Mucosa of descending colon (tissue), 3 donors: ENCODE results near the gene ELP2. TPM values are rescaled to one million over a fixed set of nuclear protein-coding genes. Genes with fewer than 3 reads are reported as not detected.
"Not testable (repeated sequence)": the region's sequence is repeated elsewhere in the genome, so short reads cannot be mapped to it uniquely, and the experiment has no call there.

Experiments
- ATAC-seq: fragments of 200-7000 bp; cut with Tn5 transposase; one replicate; pipeline ENCODE4 v1.9.1; 2020; ENCODE audit warnings: mild to moderate bottlenecking, moderate library complexity
- DNase-seq, 3 donors: peaks; one replicate each; pipeline ENCODE4 v3.0.0-alpha.2; 2020
- H3K36me3 ChIP-seq: fragments of 200-600 bp; one replicate; pipeline ENCODE4 v1.8.0; 2021; ENCODE audit warnings: low read depth, mild to moderate bottlenecking
- H3K4me1 ChIP-seq: fragments of 200-600 bp; one replicate; pipeline ENCODE4 v1.8.0; 2021; ENCODE audit warnings: low read depth, mild to moderate bottlenecking
- H3K4me3 ChIP-seq: fragments of 200-600 bp; one replicate; pipeline ENCODE4 v1.8.0; 2021; ENCODE audit warnings: mild to moderate bottlenecking
- H3K9me3 ChIP-seq: fragments of 200-600 bp; one replicate; pipeline ENCODE4 v1.8.0; 2021; ENCODE audit warnings: mild to moderate bottlenecking
- intact Hi-C, 2 donors: fragments of 100-400 bp; cut with DNase I in 1 of 2; cut with micrococcal nuclease in 1 of 2; formaldehyde crosslinking; loops; one replicate each; pipeline versions ENCODE4 v1.11.0 to v1.11.1; 2022; cut with DNase I, micrococcal nuclease
- long read RNA-seq, 2 donors: library from polyadenylated mRNA; unstranded; transcript quantifications; one replicate each; pipeline ENCODE4 v2.0.0, GENCODE V29; 2019 to 2021
- total RNA-seq, 3 donors: library from RNA; stranded (reverse); fragmentation: NEBNext Ultra II Directional in 2 of 3; extraction: Animal tissue kit (Norgen Biotek cat#: 25700) in 2 of 3; gene quantifications; one replicate each; pipeline versions ENCODE4 v1.2.1 to v1.2.4, GENCODE V29; 2021 to 2023
- TF ChIP-seq, protein P1 (sequence below): fragments of 200-600 bp; IDR thresholded peaks from one replicate; pipeline ENCODE4 v1.8.0; 2022; ENCODE audit warnings: antibody characterized with exemption, mild to moderate bottlenecking
- donor health status: DM: no; HTN: no; CAD: no; lungs with moderate emphysema.
- donor health status: DM: no; HTN: no; CAD: no.
- donor health status: DM: no; HTN: yes; CAD: no.

Gene ELP2, protein sequence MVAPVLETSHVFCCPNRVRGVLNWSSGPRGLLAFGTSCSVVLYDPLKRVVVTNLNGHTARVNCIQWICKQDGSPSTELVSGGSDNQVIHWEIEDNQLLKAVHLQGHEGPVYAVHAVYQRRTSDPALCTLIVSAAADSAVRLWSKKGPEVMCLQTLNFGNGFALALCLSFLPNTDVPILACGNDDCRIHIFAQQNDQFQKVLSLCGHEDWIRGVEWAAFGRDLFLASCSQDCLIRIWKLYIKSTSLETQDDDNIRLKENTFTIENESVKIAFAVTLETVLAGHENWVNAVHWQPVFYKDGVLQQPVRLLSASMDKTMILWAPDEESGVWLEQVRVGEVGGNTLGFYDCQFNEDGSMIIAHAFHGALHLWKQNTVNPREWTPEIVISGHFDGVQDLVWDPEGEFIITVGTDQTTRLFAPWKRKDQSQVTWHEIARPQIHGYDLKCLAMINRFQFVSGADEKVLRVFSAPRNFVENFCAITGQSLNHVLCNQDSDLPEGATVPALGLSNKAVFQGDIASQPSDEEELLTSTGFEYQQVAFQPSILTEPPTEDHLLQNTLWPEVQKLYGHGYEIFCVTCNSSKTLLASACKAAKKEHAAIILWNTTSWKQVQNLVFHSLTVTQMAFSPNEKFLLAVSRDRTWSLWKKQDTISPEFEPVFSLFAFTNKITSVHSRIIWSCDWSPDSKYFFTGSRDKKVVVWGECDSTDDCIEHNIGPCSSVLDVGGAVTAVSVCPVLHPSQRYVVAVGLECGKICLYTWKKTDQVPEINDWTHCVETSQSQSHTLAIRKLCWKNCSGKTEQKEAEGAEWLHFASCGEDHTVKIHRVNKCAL
- 10 to 100 TPM; 45.4 to 62.9 (median 55.4) TPM for total RNA-seq
- long read RNA-seq, donor 1, full-length matches to known transcripts, result 46 of 63 reads
- long read RNA-seq, donor 1, partial matches to known transcripts, result 4 of 63 reads
- long read RNA-seq, donor 1, other reads (novel, unspliced or antisense), result 13 of 63 reads
- long read RNA-seq, donor 2, full-length matches to known transcripts, result 12 of 16 reads
- long read RNA-seq, donor 2, partial matches to known transcripts, result 1 of 16 reads
- long read RNA-seq, donor 2, other reads (novel, unspliced or antisense), result 3 of 16 reads

DNA sequence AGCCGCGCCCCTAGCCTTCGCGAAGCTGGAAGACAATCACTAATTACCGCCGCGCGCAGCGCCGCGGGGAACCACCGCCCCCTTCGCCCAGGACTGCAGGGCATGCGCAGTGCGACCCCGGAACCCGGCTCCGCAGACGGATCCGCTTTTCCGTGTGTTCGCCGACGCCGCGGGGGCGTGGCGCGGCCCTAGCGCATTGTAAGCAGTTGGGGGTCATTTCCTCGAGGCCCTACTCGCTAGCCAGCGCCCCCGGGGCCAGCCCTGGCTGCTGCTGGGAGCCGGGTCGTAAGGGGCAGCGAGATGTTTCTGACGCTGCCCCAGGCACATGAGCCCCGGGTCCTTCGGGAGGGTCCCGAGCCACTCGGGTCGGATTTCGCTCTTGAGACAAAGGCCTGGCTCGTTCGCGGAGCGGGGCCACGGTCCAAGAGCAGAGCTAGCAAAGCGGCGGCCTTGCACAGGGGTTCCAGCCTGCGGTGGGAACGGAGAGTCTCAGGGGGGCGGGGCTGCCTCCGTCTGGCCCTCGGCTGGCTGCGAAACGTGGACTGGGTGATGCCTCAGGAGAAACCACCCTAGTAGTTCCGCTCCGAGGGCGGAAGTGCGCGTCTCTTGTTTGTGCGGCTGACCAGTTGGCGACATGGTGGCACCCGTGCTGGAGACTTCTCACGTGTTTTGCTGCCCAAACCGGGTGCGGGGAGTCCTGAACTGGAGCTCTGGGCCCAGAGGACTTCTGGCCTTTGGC lies at the start of gene ELP2, which contains the start of gene SLC39A6:
TSS of gene ELP2 (plus strand) at position 600 of the 739 bp plus-strand sequence. CDS start at position 635, 35 bp downstream.
TSS of gene SLC39A6 (minus strand) at position 41 of the 739 bp plus-strand sequence. CDS start 2,333 bp downstream, outside the sequence.
- Histone ChIP-seq H3K4me1 (peaks cover 16% of the 10 kb centered on the region), H3K4me3 (peak within 1 kb of the TSS; percentile 52), H3K36me3 (no peaks in the 10 kb centered on the region), H3K9me3 (no peaks in the 10 kb centered on the region)
- DNase-seq (peak; percentile 96 to 98 (median 97)), ATAC-seq (peak; percentile 97)
- TF ChIP-seq, protein P1, sequence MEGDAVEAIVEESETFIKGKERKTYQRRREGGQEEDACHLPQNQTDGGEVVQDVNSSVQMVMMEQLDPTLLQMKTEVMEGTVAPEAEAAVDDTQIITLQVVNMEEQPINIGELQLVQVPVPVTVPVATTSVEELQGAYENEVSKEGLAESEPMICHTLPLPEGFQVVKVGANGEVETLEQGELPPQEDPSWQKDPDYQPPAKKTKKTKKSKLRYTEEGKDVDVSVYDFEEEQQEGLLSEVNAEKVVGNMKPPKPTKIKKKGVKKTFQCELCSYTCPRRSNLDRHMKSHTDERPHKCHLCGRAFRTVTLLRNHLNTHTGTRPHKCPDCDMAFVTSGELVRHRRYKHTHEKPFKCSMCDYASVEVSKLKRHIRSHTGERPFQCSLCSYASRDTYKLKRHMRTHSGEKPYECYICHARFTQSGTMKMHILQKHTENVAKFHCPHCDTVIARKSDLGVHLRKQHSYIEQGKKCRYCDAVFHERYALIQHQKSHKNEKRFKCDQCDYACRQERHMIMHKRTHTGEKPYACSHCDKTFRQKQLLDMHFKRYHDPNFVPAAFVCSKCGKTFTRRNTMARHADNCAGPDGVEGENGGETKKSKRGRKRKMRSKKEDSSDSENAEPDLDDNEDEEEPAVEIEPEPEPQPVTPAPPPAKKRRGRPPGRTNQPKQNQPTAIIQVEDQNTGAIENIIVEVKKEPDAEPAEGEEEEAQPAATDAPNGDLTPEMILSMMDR, result no peak
- intact Hi-C loops, result no loop called here

DNA sequence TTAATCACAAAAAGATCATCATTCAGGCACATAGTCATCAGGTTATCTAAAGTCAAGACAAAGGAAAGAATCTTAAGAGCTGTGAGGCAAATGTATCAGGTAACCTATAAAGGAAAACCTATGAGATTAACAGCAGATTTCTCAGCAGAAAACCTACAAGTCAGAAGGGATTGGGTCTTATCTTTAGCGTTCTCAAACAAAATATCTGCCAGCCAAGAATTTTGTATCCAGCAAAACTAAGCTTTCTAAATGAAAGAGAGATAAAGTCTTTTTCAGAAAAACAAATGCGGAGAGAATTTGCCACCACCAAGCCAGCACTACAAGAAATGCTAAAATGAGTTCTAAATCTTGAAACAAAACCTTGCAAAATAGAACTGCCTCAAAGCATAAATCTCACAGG lies 48.6 kb upstream of the ELP2 start:
- not testable (repeated sequence) for ATAC-seq, H3K36me3 ChIP-seq

DNA sequence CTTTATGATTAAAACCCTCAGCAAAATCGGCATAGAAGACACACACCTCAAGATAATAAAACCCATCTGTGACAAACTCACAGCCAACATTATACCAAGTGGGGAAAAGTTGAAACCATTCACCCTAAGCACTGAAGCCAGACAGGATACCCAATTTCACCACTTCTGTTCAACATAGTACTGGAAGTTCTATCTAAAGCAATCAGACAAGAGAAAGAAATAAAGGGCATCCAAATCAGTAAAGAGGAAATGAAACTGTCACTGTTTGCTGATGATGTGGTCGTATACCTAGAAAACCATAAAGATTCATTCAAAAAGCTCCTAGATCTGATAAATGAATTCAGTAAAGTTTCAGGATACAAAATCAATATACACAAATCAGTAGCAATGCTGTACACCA lies 46.0 kb upstream of the ELP2 start:
- no peak for ATAC-seq
- Histone ChIP-seq H3K4me1 (no peaks in the 10 kb centered on the region), H3K9me3 (peaks cover 2% of the 10 kb centered on the region), H3K36me3 (no peaks in the 10 kb centered on the region), H3K4me3 (no peak overlapping the region)
- intact Hi-C loops, result no loop called here
- DNase-seq, result no peak
- TF ChIP-seq, protein P1, result no peak

More for the DNA sequence above, 48.6 kb upstream of the ELP2 start:
- DNase-seq, H3K4me1 ChIP-seq, intact Hi-C loops, H3K9me3 ChIP-seq, H3K4me3 ChIP-seq: not testable (repeated sequence)

DNA sequence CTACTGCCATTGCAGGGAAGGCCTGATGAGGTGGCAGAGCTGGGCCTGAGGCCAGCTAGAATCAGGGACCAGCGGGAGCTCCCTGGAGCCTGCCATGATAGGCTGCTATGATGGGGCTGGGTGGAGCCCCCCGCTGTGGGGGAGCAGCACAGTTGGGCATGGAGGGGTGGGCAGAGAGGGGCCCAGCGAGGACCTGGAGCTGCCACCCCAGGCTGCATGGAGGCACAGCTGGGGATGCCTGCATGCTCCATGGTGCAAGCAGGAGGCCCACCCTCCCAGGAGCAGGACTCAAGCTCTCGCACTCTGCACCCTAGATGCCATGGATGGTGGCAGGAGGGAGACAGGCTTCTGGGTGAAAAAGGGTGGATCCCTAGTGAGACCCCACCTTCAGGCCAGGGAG lies 44.5 kb upstream of the ELP2 start:
- no peak for DNase-seq
- ATAC-seq, result no peak
- intact Hi-C loops, result no loop called here
- Histone ChIP-seq H3K4me1 (no peaks in the 10 kb centered on the region), H3K4me3 (no peak overlapping the region), H3K9me3 (peaks cover 2% of the 10 kb centered on the region), H3K36me3 (no peaks in the 10 kb centered on the region)
- TF ChIP-seq, protein P1, result no peak

DNA sequence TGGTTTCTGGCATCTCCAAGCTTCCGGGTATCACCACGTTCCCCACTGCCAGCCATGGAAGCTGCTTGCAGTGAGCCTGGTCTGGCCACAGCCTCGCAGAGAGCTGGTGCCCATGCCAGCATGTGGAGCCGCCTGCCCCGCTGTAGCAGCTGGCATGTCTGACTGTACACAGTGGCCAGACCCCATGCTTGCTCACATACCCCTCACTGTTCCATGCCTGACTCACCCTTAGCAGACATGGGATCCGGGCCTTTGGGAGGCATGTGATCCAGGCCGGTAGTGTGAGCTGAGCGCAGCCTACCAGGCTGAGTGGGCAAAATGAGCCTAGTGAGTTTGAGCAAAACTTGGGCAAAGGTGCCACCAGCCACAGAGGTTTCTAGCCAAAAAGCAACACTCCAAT lies 43.5 kb upstream of the ELP2 start:
- Histone ChIP-seq H3K36me3 (no peaks in the 10 kb centered on the region), H3K4me3 (no peak overlapping the region), H3K4me1 (no peaks in the 10 kb centered on the region), H3K9me3 (no peaks in the 10 kb centered on the region)
- TF ChIP-seq, protein P1, result no peak
- intact Hi-C loops, result no loop called here
- ATAC-seq (no peak), DNase-seq (no peak)
